Loucy (cell line): ENCODE results near the gene CPNE2.
A peak's percentile ranks its signal among the peaks of the same experiment; 100 is the strongest.

Experiments used
- H2AFZ ChIP-seq: fragments of 200-600 bp; sonication (generic); 2 replicates; pipeline ENCODE4 v1.6.0; 2016; ENCODE audit warnings: antibody characterized with exemption, mild to moderate bottlenecking, low read length, moderate library complexity
- H3F3A ChIP-seq: fragments of 200-600 bp; 2 replicates; pipeline ENCODE4 v1.6.0; 2016; ENCODE audit warnings: antibody characterized with exemption, low read depth, mild to moderate bottlenecking
- H3K27me3 ChIP-seq: fragments of 200-600 bp; sonication (generic); 2 replicates; pipeline ENCODE4 v1.6.1; 2014; ENCODE audit warnings: low read length, mild to moderate bottlenecking; ENCODE audit not compliant: insufficient read depth, poor library complexity, severe bottlenecking
- H3K36me3 ChIP-seq: fragments of 200-600 bp; sonication (generic); 2 replicates; pipeline ENCODE4 v1.6.1; 2016; ENCODE audit warnings: low read length; ENCODE audit not compliant: insufficient read depth
- H3K4me1 ChIP-seq: fragments of 200-600 bp; sonication (generic); 2 replicates; pipeline ENCODE4 v1.5.1; 2014; ENCODE audit warnings: low read length, mild to moderate bottlenecking; ENCODE audit not compliant: insufficient read depth, poor library complexity, severe bottlenecking
- H3K4me2 ChIP-seq: fragments of 200-600 bp; sonication (generic); 2 replicates; pipeline ENCODE4 v1.6.0; 2014; ENCODE audit warnings: antibody characterized with exemption, low read length, low read depth, mild to moderate bottlenecking; ENCODE audit not compliant: poor library complexity, severe bottlenecking
- H3K4me3 ChIP-seq: fragments of 200-600 bp; sonication (generic); 2 replicates; pipeline ENCODE4 v1.5.1; 2014; ENCODE audit warnings: low read length, mild to moderate bottlenecking, mixed read lengths; ENCODE audit not compliant: poor library complexity, severe bottlenecking
- H3K79me2 ChIP-seq: fragments of 200-600 bp; sonication (generic); 2 replicates; pipeline ENCODE4 v1.6.1; 2014; ENCODE audit warnings: low read length; ENCODE audit not compliant: insufficient read depth
- H3K9ac ChIP-seq: fragments of 200-600 bp; sonication (generic); 2 replicates; pipeline ENCODE4 v1.6.0; 2014; ENCODE audit warnings: mild to moderate bottlenecking, low read depth, low read length, moderate library complexity; ENCODE audit not compliant: poor library complexity, severe bottlenecking
- H3K9me2 ChIP-seq: fragments of 200-600 bp; sonication (generic); replicated peaks from 2 replicates; pipeline ENCODE4 v1.6.1; 2016; ENCODE audit warnings: low read depth, low read length, mixed read lengths
- H3K9me3 ChIP-seq: fragments of 200-600 bp; sonication (generic); 2 replicates; pipeline ENCODE4 v1.6.1; 2014; ENCODE audit warnings: mild to moderate bottlenecking, antibody characterized with exemption, low read length, low read depth; ENCODE audit not compliant: insufficient read depth
- H4K20me1 ChIP-seq: fragments of 200-600 bp; sonication (generic); 2 replicates; pipeline ENCODE4 v1.6.0; 2014; ENCODE audit warnings: antibody characterized with exemption, low read length, mild to moderate bottlenecking; ENCODE audit not compliant: insufficient read depth, poor library complexity, severe bottlenecking
- CTCF ChIP-seq: fragments of 200-600 bp; sonication (generic); conservative IDR thresholded peaks from 2 replicates; pipeline ENCODE4 v1.5.1; 2014; ENCODE audit warnings: mild to moderate bottlenecking, antibody characterized with exemption, low read length
- EZH2phosphoT487 ChIP-seq: fragments of 200-600 bp; IDR thresholded peaks from 2 replicates; pipeline ENCODE4 v1.6.1; 2018; ENCODE audit warnings: antibody characterized with exemption, mild to moderate bottlenecking, moderate library complexity, borderline replicate concordance

Gene CPNE2

GRCh38 chr16:57091975-57092785, at the start of gene CPNE2:
Gene CPNE2, plus strand, starts transcription at chr16:57092583. Its CDS starts 18,160 bp downstream, at chr16:57110743.
- H3K4me2 ChIP-seq, result peak within 1 kb of the TSS; percentile 89
- H3K9ac ChIP-seq, result peak within 1 kb of the TSS; percentile 78
- H3K79me2 ChIP-seq, result peaks cover 43% of the 10 kb centered on the region
- H2AFZ ChIP-seq, result peak within 1 kb of the TSS; percentile 89
- H3F3A ChIP-seq, result no peaks in the 10 kb centered on the region
- H3K27me3 ChIP-seq, result no peaks in the 10 kb centered on the region
- no peaks in the 10 kb centered on the region for H3K9me3 ChIP-seq
- TF ChIP-seq CTCF (0 out of 2 replicates have a peak, but pooled peaks have one; percentile 12), EZH2phosphoT487 (no peak)
- H4K20me1 ChIP-seq, result peaks cover 3% of the 10 kb centered on the region
- H3K4me1 ChIP-seq, result peaks cover 35% of the 10 kb centered on the region
- H3K9me2 ChIP-seq, result no peaks in the 10 kb centered on the region
- H3K4me3 ChIP-seq, result peak within 1 kb of the TSS; percentile 79
- no peaks in the 10 kb centered on the region for H3K36me3 ChIP-seq

GRCh38 chr16:57043248-57043647, 49.1 kb upstream of the CPNE2 start:
- Histone ChIP-seq H3K4me3 (peak overlapping the region; percentile 88), H2AFZ (no peak overlapping the region), H4K20me1 (peaks cover 22% of the 10 kb centered on the region), H3K4me2 (peak overlapping the region; percentile 96), H3K79me2 (peaks cover 65% of the 10 kb centered on the region), H3F3A (peaks cover 15% of the 10 kb centered on the region), H3K4me1 (peaks cover 69% of the 10 kb centered on the region), H3K27me3 (no peaks in the 10 kb centered on the region), H3K36me3 (peaks cover 13% of the 10 kb centered on the region; the same call in 1 of the 2 replicates), H3K9ac (peak overlapping the region; percentile 97), H3K9me2 (no peaks in the 10 kb centered on the region), H3K9me3 (no peaks in the 10 kb centered on the region)
- TF ChIP-seq EZH2phosphoT487, result no peak
- no peak for TF ChIP-seq CTCF

- H3K9me2 ChIP-seq, result no peaks in the 10 kb centered on the region
- peaks cover 54% of the 10 kb centered on the region for H3K4me1 ChIP-seq
- TF ChIP-seq CTCF (no peak), EZH2phosphoT487 (no peak)
- peak overlapping the region; percentile 14 for H3K4me3 ChIP-seq
- H2AFZ ChIP-seq, result no peak overlapping the region
- H3K9ac ChIP-seq, result peak overlapping the region; percentile 61
- peaks cover 22% of the 10 kb centered on the region for H4K20me1 ChIP-seq
- H3K27me3 ChIP-seq, result no peaks in the 10 kb centered on the region
- no peaks in the 10 kb centered on the region for H3K9me3 ChIP-seq
- peak overlapping the region; percentile 60 for H3K4me2 ChIP-seq
- H3F3A ChIP-seq, result peaks cover 10% of the 10 kb centered on the region
- peaks cover 58% of the 10 kb centered on the region for H3K79me2 ChIP-seq
- H3K36me3 ChIP-seq, result peaks cover 19% of the 10 kb centered on the region; the same call in 1 of the 2 replicates
Observed at GRCh38 chr16:57044931-57045693, 47.3 kb upstream of the CPNE2 start.
